ENCODE data around the gene PPM1L. TPM values are rescaled to one million over a fixed set of nuclear protein-coding genes. Genes with fewer than 3 reads are reported as not detected.

PPM1L gene
- total RNA-seq, 1 donor from 2014 or later, result 8.5 TPM

- Mint-ChIP-seq H3K9me3 (ENCODE audit: low read depth) (peaks cover 11% of the 10 kb centered on the region), H3K27ac (ENCODE audit: unreplicated experiment) (no peak overlapping the region)
Measured at GRCh38 chr3:160883373-160883772, 127.3 kb downstream of the PPM1L start.

GRCh38 chr3:160885791-160886286 lies 129.8 kb downstream of the PPM1L start:
- Mint-ChIP-seq H3K27ac (ENCODE audit: unreplicated experiment) (peak overlapping the region; percentile 55), H3K36me3 (ENCODE audit: low read depth) (peaks cover 5% of the 10 kb centered on the region), H3K4me1 (ENCODE audit: low read depth) (peaks cover 15% of the 10 kb centered on the region), H3K27me3 (ENCODE audit: low read depth) (no peaks in the 10 kb centered on the region), H3K9me3 (ENCODE audit: low read depth) (peaks cover 32% of the 10 kb centered on the region), H3K4me3 (ENCODE audit: unreplicated experiment) (peak overlapping the region; percentile 24)
- peak; percentile 68 for DNase-seq (ENCODE audit: low spot score)
- TF ChIP-seq CTCF (IDR thresholded peaks at IDR 0.05), result peak; percentile 26

More at GRCh38 chr3:160883373-160883772, 127.3 kb downstream of the PPM1L start:
- H3K36me3 Mint-ChIP-seq (ENCODE audit: low read depth), result no peaks in the 10 kb centered on the region
- peaks cover 15% of the 10 kb centered on the region for H3K4me1 Mint-ChIP-seq (ENCODE audit: low read depth)
- TF ChIP-seq CTCF (IDR thresholded peaks at IDR 0.05), result no peak
- no peaks in the 10 kb centered on the region for H3K27me3 Mint-ChIP-seq (ENCODE audit: low read depth)
- no peak overlapping the region for H3K4me3 Mint-ChIP-seq (ENCODE audit: unreplicated experiment)
- no peak for DNase-seq (ENCODE audit: low spot score)

GRCh38 chr3:160886421-160886820 lies 130.4 kb downstream of the PPM1L start:
- H3K4me3 Mint-ChIP-seq (ENCODE audit: unreplicated experiment), result no peak overlapping the region
- DNase-seq (ENCODE audit: low spot score), result no peak
- no peak overlapping the region for H3K27ac Mint-ChIP-seq (ENCODE audit: unreplicated experiment)
- H3K27me3 Mint-ChIP-seq (ENCODE audit: low read depth), result no peaks in the 10 kb centered on the region
- H3K9me3 Mint-ChIP-seq (ENCODE audit: low read depth), result peaks cover 33% of the 10 kb centered on the region
- TF ChIP-seq CTCF (IDR thresholded peaks at IDR 0.05), result no peak
- peaks cover 5% of the 10 kb centered on the region for H3K36me3 Mint-ChIP-seq (ENCODE audit: low read depth)
- H3K4me1 Mint-ChIP-seq (ENCODE audit: low read depth), result peaks cover 15% of the 10 kb centered on the region

GRCh38 chr3:160893207-160893606 lies 137.2 kb downstream of the PPM1L start:
- no peak for TF ChIP-seq CTCF (IDR thresholded peaks at IDR 0.05)
- no peak for DNase-seq (ENCODE audit: low spot score)
- Mint-ChIP-seq H3K27me3 (ENCODE audit: low read depth) (no peaks in the 10 kb centered on the region), H3K4me3 (ENCODE audit: unreplicated experiment) (no peak overlapping the region), H3K27ac (ENCODE audit: unreplicated experiment) (no peak overlapping the region), H3K36me3 (ENCODE audit: low read depth) (peaks cover 5% of the 10 kb centered on the region), H3K9me3 (ENCODE audit: low read depth) (peaks cover 23% of the 10 kb centered on the region), H3K4me1 (ENCODE audit: low read depth) (no peaks in the 10 kb centered on the region)

GRCh38 chr3:160904691-160905090 lies 148.7 kb downstream of the PPM1L start:
- Mint-ChIP-seq H3K36me3 (ENCODE audit: low read depth) (peaks cover 3% of the 10 kb centered on the region), H3K9me3 (ENCODE audit: low read depth) (no peaks in the 10 kb centered on the region)

More at GRCh38 chr3:160904691-160905090, 148.7 kb downstream of the PPM1L start:
- Mint-ChIP-seq H3K4me1 (ENCODE audit: low read depth) (no peaks in the 10 kb centered on the region), H3K27me3 (ENCODE audit: low read depth) (peaks cover 3% of the 10 kb centered on the region), H3K4me3 (ENCODE audit: unreplicated experiment) (no peak overlapping the region), H3K27ac (ENCODE audit: unreplicated experiment) (no peak overlapping the region)
- no peak for TF ChIP-seq CTCF (IDR thresholded peaks at IDR 0.05)
- no peak for DNase-seq (ENCODE audit: low spot score)
